Stimulated activated CD8-positive, alpha-beta memory T cell treated with anti-CD3 and anti-CD28 coated beads, Interleukin-15, amount 100 ng/mL, for 4 hours (primary cell): ENCODE measurements around the gene CDH23.

Experiments
- DNase-seq, 2 donors: peaks; one replicate each; pipeline ENCODE4 v3.0.0-alpha.2; 2020; ENCODE audit warnings: low read depth in 2 of 2

The CDH23 gene

GRCh38 chr10:71392791-71393781 lies 3.6 kb upstream of the CDH23 start:
- no peak for DNase-seq

- DNase-seq = no peak
Observed at GRCh38 chr10:71393841-71394475, 2.8 kb upstream of the CDH23 start.

GRCh38 chr10:71394926-71395562 lies 1.7 kb upstream of the CDH23 start:
- no peak for DNase-seq

- no peak for DNase-seq
Observed at GRCh38 chr10:71395621-71396020, 1.1 kb upstream of the CDH23 start.

GRCh38 chr10:71396084-71396710 lies 523 bp upstream of the CDH23 start:
- DNase-seq = no peak

- DNase-seq = no peak
Observed at GRCh38 chr10:71397296-71398212, 834 bp downstream of the CDH23 start.

- DNase-seq = no peak
Observed at GRCh38 chr10:71398976-71399375, 2.3 kb downstream of the CDH23 start.

GRCh38 chr10:71399946-71400345 lies 3.2 kb downstream of the CDH23 start:
- no peak for DNase-seq

- DNase-seq = no peak
Observed at GRCh38 chr10:71401056-71401455, 4.3 kb downstream of the CDH23 start.

GRCh38 chr10:71402005-71402404 lies 5.3 kb downstream of the CDH23 start:
- no peak for DNase-seq

- DNase-seq = no peak
Observed at GRCh38 chr10:71404503-71405295, 8.0 kb downstream of the CDH23 start.

GRCh38 chr10:71406878-71407277 lies 10.2 kb downstream of the CDH23 start:
- no peak for DNase-seq

GRCh38 chr10:71408436-71409225 lies 11.9 kb downstream of the CDH23 start:
- no peak for DNase-seq

GRCh38 chr10:71409516-71410104 lies 12.9 kb downstream of the CDH23 start:
- no peak for DNase-seq

GRCh38 chr10:71413581-71413980 lies 16.9 kb downstream of the CDH23 start:
- no peak for DNase-seq

GRCh38 chr10:71414359-71414758 lies 17.6 kb downstream of the CDH23 start:
- no peak for DNase-seq

- DNase-seq = no peak
Observed at GRCh38 chr10:71419002-71419540, 22.4 kb downstream of the CDH23 start.

GRCh38 chr10:71419750-71420149 lies 23.0 kb downstream of the CDH23 start:
- no peak for DNase-seq

GRCh38 chr10:71421075-71421434 lies 24.3 kb downstream of the CDH23 start:
- no peak for DNase-seq
